Measurements from ENCODE around the gene IDI1.
"Not testable (repeated sequence)": the region's sequence is repeated elsewhere in the genome, so short reads cannot be mapped to it uniquely, and the experiment has no call there.

The IDI1 gene

GRCh38 chr10:1048732-1049424 lies at the start of gene IDI1:
IDI1 (minus strand) TSS chr10:1049119; CDS start chr10:1049003, 116 bp downstream.
- DNase-seq: peak; percentile 95

GRCh38 chr10:1097436-1097835 lies 48.5 kb upstream of the IDI1 start:
- DNase-seq: no peak

- no peak for DNase-seq
Measured at GRCh38 chr10:1096287-1096889, 47.5 kb upstream of the IDI1 start.

GRCh38 chr10:1095498-1095897 lies 46.6 kb upstream of the IDI1 start:
- DNase-seq: no peak

GRCh38 chr10:1094112-1095057 lies 45.5 kb upstream of the IDI1 start:
- no peak for DNase-seq

- DNase-seq: no peak
Measured at GRCh38 chr10:1093696-1094095, 44.8 kb upstream of the IDI1 start.

- no peak for DNase-seq
Measured at GRCh38 chr10:1090696-1091095, 41.8 kb upstream of the IDI1 start.

- DNase-seq: no peak
Measured at GRCh38 chr10:1089017-1089689, 40.2 kb upstream of the IDI1 start.

- no peak for DNase-seq
Measured at GRCh38 chr10:1086787-1087186, 37.9 kb upstream of the IDI1 start.

GRCh38 chr10:1085258-1085657 lies 36.3 kb upstream of the IDI1 start:
- DNase-seq: peak; percentile 12

- DNase-seq: no peak
Measured at GRCh38 chr10:1084011-1084950, 35.4 kb upstream of the IDI1 start.

- no peak for DNase-seq
Measured at GRCh38 chr10:1083581-1083980, 34.7 kb upstream of the IDI1 start.

- no peak for DNase-seq
Measured at GRCh38 chr10:1078668-1079067, 29.7 kb upstream of the IDI1 start.

GRCh38 chr10:1074748-1075308 lies 25.9 kb upstream of the IDI1 start:
- no peak for DNase-seq

GRCh38 chr10:1074052-1074747 lies 25.3 kb upstream of the IDI1 start:
- DNase-seq: no peak

GRCh38 chr10:1070919-1071318 lies 22.0 kb upstream of the IDI1 start:
- DNase-seq: no peak

- no peak for DNase-seq
Measured at GRCh38 chr10:1068380-1069361, 19.8 kb upstream of the IDI1 start.

GRCh38 chr10:1066734-1067133 lies 17.8 kb upstream of the IDI1 start:
- DNase-seq: not testable (repeated sequence)

- no peak for DNase-seq
Measured at GRCh38 chr10:1064964-1065247, 16.0 kb upstream of the IDI1 start.

Measured in NCI-H1105 treated with DMSO at 0.1 percent for 48 hours (cell line).